ENCODE measurements around the gene SPTAN1.

Gene SPTAN1

DNA sequence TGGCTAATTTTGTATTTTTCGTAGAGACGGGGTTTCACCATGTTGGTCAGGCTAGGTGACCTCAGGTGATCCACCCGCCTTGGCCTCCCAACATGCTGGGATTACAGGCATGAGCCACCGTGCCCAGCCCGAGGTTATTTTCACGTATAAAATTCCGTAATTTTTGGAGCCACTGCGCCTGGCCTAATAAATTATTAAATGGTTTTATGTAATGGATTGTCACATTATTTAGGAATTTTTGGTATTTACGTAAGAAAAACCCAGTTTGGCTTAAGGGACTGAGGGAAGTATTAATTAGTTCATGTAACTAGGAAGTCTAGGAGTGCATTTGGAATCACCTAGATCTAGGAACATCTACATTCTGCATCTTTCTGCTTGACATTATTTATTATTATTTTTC lies 39.6 kb upstream of the SPTAN1 start:
- no peaks in the 10 kb centered on the region for H3K27me3 ChIP-seq (replicated peaks; ENCODE audit: control insufficient read depth, insufficient read depth, low read length)
- no peak for DNase-seq (ENCODE audit: extremely low read depth, insufficient read length)
- TF ChIP-seq, protein P1, sequence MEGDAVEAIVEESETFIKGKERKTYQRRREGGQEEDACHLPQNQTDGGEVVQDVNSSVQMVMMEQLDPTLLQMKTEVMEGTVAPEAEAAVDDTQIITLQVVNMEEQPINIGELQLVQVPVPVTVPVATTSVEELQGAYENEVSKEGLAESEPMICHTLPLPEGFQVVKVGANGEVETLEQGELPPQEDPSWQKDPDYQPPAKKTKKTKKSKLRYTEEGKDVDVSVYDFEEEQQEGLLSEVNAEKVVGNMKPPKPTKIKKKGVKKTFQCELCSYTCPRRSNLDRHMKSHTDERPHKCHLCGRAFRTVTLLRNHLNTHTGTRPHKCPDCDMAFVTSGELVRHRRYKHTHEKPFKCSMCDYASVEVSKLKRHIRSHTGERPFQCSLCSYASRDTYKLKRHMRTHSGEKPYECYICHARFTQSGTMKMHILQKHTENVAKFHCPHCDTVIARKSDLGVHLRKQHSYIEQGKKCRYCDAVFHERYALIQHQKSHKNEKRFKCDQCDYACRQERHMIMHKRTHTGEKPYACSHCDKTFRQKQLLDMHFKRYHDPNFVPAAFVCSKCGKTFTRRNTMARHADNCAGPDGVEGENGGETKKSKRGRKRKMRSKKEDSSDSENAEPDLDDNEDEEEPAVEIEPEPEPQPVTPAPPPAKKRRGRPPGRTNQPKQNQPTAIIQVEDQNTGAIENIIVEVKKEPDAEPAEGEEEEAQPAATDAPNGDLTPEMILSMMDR (IDR thresholded peaks at IDR 0.05; ENCODE audit: insufficient read depth, low read length, poor library complexity, severe bottlenecking): no peak
- H3K36me3 ChIP-seq (ENCODE audit: control insufficient read depth, insufficient read depth, low read length): peaks cover 5% of the 10 kb centered on the region
- no peak overlapping the region for H3K4me3 ChIP-seq (replicated peaks; ENCODE audit: low read depth, low read length)

DNA sequence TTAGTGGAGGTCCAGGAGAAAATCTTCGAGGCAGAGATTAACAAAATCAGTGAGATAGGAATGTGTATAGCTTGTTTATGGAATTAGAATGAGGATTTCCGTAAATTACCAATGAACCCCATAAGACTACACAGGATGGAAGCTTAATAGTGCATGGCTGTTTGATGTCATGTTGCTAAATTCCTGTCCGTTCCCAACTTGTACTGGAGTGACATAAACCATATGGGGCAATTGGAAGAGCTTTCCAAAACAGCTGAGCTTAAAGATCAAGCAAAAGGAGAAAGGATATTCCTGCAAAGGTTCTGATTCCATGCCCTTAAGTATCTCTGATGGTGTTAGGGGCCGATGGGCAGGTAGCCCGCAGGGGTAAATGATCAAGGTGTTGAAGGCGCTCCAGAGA lies 30.4 kb upstream of the SPTAN1 start:
- peaks cover 11% of the 10 kb centered on the region for H3K36me3 ChIP-seq (ENCODE audit: control insufficient read depth, insufficient read depth, low read length)
- no peak for DNase-seq (ENCODE audit: extremely low read depth, insufficient read length)
- no peak overlapping the region for H3K4me3 ChIP-seq (replicated peaks; ENCODE audit: low read depth, low read length)

DNA sequence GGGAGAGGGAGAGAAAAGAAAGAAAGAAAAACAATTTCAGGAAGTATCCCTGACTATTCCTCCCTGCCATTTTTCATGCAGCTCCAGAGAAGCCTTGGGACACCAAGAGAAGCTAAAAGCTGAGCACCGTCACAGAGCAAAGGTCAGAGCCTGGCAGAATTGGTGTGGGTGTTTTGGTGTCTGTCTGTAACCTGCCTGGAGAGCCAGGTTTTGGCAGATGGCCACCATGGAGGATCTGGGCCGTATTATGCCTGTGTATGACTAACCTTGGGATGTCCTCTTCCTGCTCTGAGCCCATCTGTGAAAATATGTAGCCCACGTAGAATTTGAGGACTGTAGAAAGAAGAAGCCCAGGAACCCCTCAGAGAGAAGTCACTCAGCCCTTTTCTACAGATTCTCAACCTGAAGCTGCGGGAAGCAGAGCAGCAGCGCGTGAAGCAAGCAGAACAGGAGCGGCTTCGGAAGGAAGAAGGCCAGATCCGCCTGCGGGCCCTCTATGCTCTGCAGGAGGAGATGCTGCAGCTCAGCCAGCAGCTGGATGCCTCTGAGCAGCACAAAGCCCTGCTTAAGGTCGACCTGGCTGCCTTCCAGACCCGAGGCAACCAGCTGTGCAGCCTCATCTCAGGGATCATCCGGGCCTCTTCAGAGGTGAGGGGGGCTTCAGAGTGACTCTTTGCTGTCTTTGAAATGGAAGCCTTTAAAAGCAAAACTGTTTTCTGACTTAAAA lies 29.0 kb upstream of the SPTAN1 start:
- Histone ChIP-seq H3K36me3 (ENCODE audit: control insufficient read depth, insufficient read depth, low read length) (peaks cover 13% of the 10 kb centered on the region), H3K4me3 (replicated peaks; ENCODE audit: low read depth, low read length) (no peak overlapping the region), H3K27me3 (replicated peaks; ENCODE audit: control insufficient read depth, insufficient read depth, low read length) (no peaks in the 10 kb centered on the region)
- DNase-seq (ENCODE audit: extremely low read depth, insufficient read length): no peak
- TF ChIP-seq, protein P1 (IDR thresholded peaks at IDR 0.05; ENCODE audit: insufficient read depth, low read length, poor library complexity, severe bottlenecking): no peak

More for the DNA sequence above, 30.4 kb upstream of the SPTAN1 start:
- TF ChIP-seq, protein P1 (IDR thresholded peaks at IDR 0.05; ENCODE audit: insufficient read depth, low read length, poor library complexity, severe bottlenecking): no peak
- no peaks in the 10 kb centered on the region for H3K27me3 ChIP-seq (replicated peaks; ENCODE audit: control insufficient read depth, insufficient read depth, low read length)

DNA sequence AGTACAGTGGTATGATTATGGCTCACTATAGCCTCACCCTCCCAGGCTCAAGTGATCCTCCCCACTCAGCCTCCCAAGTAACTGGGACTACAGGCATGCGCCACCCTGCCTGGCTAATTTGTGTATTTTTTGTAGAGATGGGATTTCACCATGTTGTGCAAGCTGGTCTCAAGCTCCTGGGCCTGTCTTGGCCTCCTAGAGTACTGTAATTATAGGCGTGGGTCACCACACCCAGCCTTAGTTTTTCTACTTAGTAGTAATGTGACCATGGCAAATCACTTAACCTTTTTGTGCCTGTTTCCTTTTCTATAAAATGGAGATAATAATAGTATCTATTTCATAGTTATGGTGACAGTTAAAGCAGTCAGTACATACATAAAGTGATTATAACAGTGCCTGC lies 25.7 kb upstream of the SPTAN1 start:
- TF ChIP-seq, protein P1 (IDR thresholded peaks at IDR 0.05; ENCODE audit: insufficient read depth, low read length, poor library complexity, severe bottlenecking): no peak
- Histone ChIP-seq H3K27me3 (replicated peaks; ENCODE audit: control insufficient read depth, insufficient read depth, low read length) (no peaks in the 10 kb centered on the region), H3K36me3 (ENCODE audit: control insufficient read depth, insufficient read depth, low read length) (peaks cover 19% of the 10 kb centered on the region), H3K4me3 (replicated peaks; ENCODE audit: low read depth, low read length) (no peak overlapping the region)
- DNase-seq (ENCODE audit: extremely low read depth, insufficient read length): no peak

DNA sequence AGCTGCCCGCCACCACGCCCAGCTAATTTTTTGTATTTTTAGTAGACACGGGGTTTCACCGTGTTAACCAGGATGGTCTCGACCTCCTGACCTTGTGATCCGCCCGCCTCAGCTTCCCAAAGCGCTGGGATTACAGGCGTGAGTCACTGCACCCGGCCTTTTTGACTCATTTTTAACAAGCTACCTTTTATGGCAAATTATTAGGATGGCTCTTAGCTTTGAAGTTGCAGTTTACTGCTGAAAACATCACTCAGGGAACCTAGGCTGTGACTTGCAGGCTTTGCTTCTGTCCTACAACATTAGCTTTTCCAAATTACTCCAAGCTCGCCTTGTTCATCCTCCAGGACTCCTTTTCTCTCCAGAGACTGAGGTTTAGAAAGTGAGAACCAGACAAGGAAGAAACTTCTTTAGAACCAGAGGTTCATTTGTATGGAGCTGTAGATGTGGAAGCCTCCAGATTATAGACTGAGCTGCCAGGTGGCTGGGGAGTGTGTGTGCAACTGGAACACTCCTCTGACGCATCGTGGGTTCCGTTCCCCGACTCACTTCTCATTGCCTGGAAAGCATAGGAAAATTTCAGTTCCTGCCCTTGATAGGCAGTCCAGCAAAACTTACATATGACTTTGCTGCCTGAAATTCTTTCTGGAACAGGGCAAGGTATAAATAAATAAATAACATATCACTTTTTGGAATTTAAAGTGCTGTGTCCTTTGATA lies 23.8 kb upstream of the SPTAN1 start:
- H3K4me3 ChIP-seq (replicated peaks; ENCODE audit: low read depth, low read length): no peak overlapping the region
- peaks cover 18% of the 10 kb centered on the region for H3K36me3 ChIP-seq (ENCODE audit: control insufficient read depth, insufficient read depth, low read length)
- TF ChIP-seq, protein P1 (IDR thresholded peaks at IDR 0.05; ENCODE audit: insufficient read depth, low read length, poor library complexity, severe bottlenecking): no peak
- no peaks in the 10 kb centered on the region for H3K27me3 ChIP-seq (replicated peaks; ENCODE audit: control insufficient read depth, insufficient read depth, low read length)
- DNase-seq (ENCODE audit: extremely low read depth, insufficient read length): no peak

Measured in GM06990 (cell line).